Measurements from ENCODE around the gene POLR1A. TPM values are rescaled to one million over a fixed set of nuclear protein-coding genes. Genes with fewer than 3 reads are reported as not detected.

Gene POLR1A
- total and polyA plus RNA-seq, 2 of the 13 experiments (the other 11 are each of a cell fraction or from before 2014, with no cell fraction given), result 7.2 to 39.9 TPM

DNA sequence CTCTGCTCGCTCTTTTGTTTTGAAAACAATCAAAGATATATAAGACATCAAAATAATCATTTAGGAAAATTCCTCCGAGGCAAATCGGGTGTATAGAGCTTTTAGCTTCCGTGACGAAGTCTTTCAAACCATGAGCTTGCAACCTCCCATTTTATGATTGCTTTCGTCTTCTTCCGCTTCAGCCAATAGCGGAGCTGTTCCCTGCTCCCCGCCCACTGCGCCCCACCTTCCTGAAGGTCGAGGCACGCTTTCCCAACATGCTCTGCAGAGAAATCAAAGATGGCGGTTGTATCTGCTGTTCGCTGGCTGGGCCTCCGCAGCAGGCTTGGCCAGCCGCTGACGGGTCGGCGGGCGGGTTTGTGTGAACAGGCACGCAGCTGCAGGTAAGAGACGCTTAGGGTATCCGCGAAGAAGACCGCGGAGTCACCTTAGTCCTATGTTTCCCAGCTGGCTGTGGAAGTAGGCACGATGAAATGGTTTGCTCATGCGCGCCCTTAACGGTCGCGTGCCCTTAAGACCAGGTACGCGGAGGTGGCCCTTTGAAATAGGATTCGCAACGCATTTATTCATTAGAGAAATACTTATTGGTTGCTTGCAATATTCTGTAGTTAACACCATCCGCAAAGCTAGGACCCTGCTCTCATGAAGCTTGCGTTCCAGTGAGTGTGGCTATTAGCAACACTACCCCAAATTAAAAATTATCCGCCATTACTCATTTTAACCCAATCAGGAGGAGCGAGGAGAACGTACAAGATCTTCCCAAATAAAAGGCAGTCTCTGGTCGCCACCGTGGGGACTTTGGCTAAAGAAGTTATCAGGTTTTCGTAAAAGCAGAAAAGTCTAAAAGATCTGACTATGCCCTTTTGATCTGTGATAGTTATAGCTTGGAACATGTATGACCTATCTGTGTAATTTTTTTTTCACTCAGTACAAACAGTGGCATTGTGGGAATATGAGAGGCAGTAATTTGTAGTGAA, 571 bp upstream of the POLR1A start, which contains the start of gene PTCD3 (continued):
- TF ChIP-seq, protein P1, sequence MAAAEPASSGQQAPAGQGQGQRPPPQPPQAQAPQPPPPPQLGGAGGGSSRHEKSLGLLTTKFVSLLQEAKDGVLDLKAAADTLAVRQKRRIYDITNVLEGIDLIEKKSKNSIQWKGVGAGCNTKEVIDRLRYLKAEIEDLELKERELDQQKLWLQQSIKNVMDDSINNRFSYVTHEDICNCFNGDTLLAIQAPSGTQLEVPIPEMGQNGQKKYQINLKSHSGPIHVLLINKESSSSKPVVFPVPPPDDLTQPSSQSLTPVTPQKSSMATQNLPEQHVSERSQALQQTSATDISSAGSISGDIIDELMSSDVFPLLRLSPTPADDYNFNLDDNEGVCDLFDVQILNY (CRISPR knock-in tag; conservative IDR thresholded peaks at IDR 0.05), result no peak
- TF ChIP-seq RBAK (CRISPR knock-in tag; IDR thresholded peaks at IDR 0.05), result no peak
- TF ChIP-seq, protein P2, sequence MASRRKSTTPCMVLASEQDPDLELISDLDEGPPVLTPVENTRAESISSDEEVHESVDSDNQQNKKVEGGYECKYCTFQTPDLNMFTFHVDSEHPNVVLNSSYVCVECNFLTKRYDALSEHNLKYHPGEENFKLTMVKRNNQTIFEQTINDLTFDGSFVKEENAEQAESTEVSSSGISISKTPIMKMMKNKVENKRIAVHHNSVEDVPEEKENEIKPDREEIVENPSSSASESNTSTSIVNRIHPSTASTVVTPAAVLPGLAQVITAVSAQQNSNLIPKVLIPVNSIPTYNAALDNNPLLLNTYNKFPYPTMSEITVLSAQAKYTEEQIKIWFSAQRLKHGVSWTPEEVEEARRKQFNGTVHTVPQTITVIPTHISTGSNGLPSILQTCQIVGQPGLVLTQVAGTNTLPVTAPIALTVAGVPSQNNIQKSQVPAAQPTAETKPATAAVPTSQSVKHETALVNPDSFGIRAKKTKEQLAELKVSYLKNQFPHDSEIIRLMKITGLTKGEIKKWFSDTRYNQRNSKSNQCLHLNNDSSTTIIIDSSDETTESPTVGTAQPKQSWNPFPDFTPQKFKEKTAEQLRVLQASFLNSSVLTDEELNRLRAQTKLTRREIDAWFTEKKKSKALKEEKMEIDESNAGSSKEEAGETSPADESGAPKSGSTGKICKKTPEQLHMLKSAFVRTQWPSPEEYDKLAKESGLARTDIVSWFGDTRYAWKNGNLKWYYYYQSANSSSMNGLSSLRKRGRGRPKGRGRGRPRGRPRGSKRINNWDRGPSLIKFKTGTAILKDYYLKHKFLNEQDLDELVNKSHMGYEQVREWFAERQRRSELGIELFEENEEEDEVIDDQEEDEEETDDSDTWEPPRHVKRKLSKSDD (CRISPR knock-in tag; IDR thresholded peaks at IDR 0.05; ENCODE audit: low read depth), result peak; percentile 72; the same call in 1 of the 2 replicates
- 0 out of 2 replicates have a peak, but pooled peaks have one; percentile 11 for TF ChIP-seq ZFP90 (CRISPR knock-in tag; IDR thresholded peaks at IDR 0.05; ENCODE audit: borderline replicate concordance)
- no peak for TF ChIP-seq GATAD2A (CRISPR knock-in tag; IDR thresholded peaks at IDR 0.05)
- TF ChIP-seq, protein P3, sequence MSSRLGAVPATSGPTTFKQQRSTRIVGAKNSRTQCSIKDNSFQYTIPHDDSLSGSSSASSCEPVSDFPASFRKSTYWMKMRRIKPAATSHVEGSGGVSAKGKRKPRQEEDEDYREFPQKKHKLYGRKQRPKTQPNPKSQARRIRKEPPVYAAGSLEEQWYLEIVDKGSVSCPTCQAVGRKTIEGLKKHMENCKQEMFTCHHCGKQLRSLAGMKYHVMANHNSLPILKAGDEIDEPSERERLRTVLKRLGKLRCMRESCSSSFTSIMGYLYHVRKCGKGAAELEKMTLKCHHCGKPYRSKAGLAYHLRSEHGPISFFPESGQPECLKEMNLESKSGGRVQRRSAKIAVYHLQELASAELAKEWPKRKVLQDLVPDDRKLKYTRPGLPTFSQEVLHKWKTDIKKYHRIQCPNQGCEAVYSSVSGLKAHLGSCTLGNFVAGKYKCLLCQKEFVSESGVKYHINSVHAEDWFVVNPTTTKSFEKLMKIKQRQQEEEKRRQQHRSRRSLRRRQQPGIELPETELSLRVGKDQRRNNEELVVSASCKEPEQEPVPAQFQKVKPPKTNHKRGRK (CRISPR knock-in tag; IDR thresholded peaks at IDR 0.05), result no peak
- no peak for TF ChIP-seq PCBP2 (optimal IDR thresholded peaks at IDR 0.05; ENCODE audit: low read depth, low read length, poor library complexity, severe bottlenecking)
- no peak for TF ChIP-seq ZNF644 (CRISPR knock-in tag; IDR thresholded peaks at IDR 0.05; ENCODE audit: low read depth)
- TF ChIP-seq SRSF9 (IDR thresholded peaks at IDR 0.05; ENCODE audit: borderline replicate concordance, insufficient read depth, low read depth, low read length, poor library complexity, severe bottlenecking), result no peak
- TF ChIP-seq SOX5 (CRISPR knock-in tag; IDR thresholded peaks at IDR 0.05; ENCODE audit: borderline replicate concordance), result peak; percentile 36; the same call in 1 of the 2 replicates
- TF ChIP-seq THAP11 (CRISPR knock-in tag; IDR thresholded peaks at IDR 0.05), result peak; percentile 88
- peak; percentile 76 for TF ChIP-seq REPIN1 (CRISPR knock-in tag; IDR thresholded peaks at IDR 0.05; ENCODE audit: borderline replicate concordance, low read depth)
- 0 out of 2 replicates have a peak, but pooled peaks have one; percentile 52 for TF ChIP-seq CHCHD3 (CRISPR knock-in tag; IDR thresholded peaks at IDR 0.05)
- TF ChIP-seq GPN1 (CRISPR knock-in tag; IDR thresholded peaks at IDR 0.05; ENCODE audit: borderline replicate concordance), result no peak
- TF ChIP-seq, protein P4, sequence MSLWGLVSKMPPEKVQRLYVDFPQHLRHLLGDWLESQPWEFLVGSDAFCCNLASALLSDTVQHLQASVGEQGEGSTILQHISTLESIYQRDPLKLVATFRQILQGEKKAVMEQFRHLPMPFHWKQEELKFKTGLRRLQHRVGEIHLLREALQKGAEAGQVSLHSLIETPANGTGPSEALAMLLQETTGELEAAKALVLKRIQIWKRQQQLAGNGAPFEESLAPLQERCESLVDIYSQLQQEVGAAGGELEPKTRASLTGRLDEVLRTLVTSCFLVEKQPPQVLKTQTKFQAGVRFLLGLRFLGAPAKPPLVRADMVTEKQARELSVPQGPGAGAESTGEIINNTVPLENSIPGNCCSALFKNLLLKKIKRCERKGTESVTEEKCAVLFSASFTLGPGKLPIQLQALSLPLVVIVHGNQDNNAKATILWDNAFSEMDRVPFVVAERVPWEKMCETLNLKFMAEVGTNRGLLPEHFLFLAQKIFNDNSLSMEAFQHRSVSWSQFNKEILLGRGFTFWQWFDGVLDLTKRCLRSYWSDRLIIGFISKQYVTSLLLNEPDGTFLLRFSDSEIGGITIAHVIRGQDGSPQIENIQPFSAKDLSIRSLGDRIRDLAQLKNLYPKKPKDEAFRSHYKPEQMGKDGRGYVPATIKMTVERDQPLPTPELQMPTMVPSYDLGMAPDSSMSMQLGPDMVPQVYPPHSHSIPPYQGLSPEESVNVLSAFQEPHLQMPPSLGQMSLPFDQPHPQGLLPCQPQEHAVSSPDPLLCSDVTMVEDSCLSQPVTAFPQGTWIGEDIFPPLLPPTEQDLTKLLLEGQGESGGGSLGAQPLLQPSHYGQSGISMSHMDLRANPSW (CRISPR knock-in tag; IDR thresholded peaks at IDR 0.05; ENCODE audit: borderline replicate concordance), result peak; percentile 56; the same call in 1 of the 2 replicates
- TF ChIP-seq ZFYVE20 (CRISPR knock-in tag; IDR thresholded peaks at IDR 0.05; ENCODE audit: borderline replicate concordance, low read depth), result no peak
- no peak for TF ChIP-seq HOXD1 (CRISPR knock-in tag; IDR thresholded peaks at IDR 0.05)
- peak; percentile 82; the same call in 1 of the 2 replicates for TF ChIP-seq POLR2AphosphoS2 (IDR thresholded peaks at IDR 0.05; ENCODE audit: low read depth, low read length)
- TF ChIP-seq ZNF235 (CRISPR knock-in tag; IDR thresholded peaks at IDR 0.05; ENCODE audit: borderline replicate concordance), result no peak
- TF ChIP-seq ZNF841 (CRISPR knock-in tag; IDR thresholded peaks at IDR 0.05; ENCODE audit: borderline replicate concordance), result no peak
